ENCODE measurements around the gene MIER2.
"Not testable (repeated sequence)": the region's sequence is repeated elsewhere in the genome, so short reads cannot be mapped to it uniquely, and the experiment has no call there.

The MIER2 gene

GRCh38 chr19:383922-384798 is 39.6 kb upstream of the MIER2 start:
- Mint-ChIP-seq H3K4me1 (peaks cover 24% of the 10 kb centered on the region), H3K27ac (peak overlapping the region in 1 of 2 donors; percentile 88), H3K4me3 (peak overlapping the region; percentile 33 to 63), H3K9me3 (no peaks in the 10 kb centered on the region), H3K27me3 (peaks cover 74% of the 10 kb centered on the region)
- DNase-seq, result no peak
- ATAC-seq, result no peak

- H3K27me3 Mint-ChIP-seq, result peaks cover 70% of the 10 kb centered on the region
- DNase-seq, result no peak
- H3K4me3 Mint-ChIP-seq, result peak overlapping the region; percentile 61 to 63
- H3K9me3 Mint-ChIP-seq, result no peaks in the 10 kb centered on the region
- peaks cover 24% of the 10 kb centered on the region for H3K4me1 Mint-ChIP-seq
- no peak for ATAC-seq
- no peak overlapping the region for H3K27ac Mint-ChIP-seq
Observed at GRCh38 chr19:383040-383439, 38.4 kb upstream of the MIER2 start.

GRCh38 chr19:382578-382977 is 38.0 kb upstream of the MIER2 start:
- H3K4me3 Mint-ChIP-seq, result peak overlapping the region; percentile 43 to 61
- peak in 1 of 2 donors; percentile 59 for DNase-seq
- peak overlapping the region in 1 of 2 donors; percentile 1 for H3K27ac Mint-ChIP-seq
- not testable (repeated sequence) for H3K9me3 Mint-ChIP-seq
- peaks cover 70% of the 10 kb centered on the region for H3K27me3 Mint-ChIP-seq
- ATAC-seq, result peak; percentile 93
- H3K4me1 Mint-ChIP-seq, result peaks cover 29% of the 10 kb centered on the region

- Mint-ChIP-seq H3K27me3 (peaks cover 66% of the 10 kb centered on the region), H3K4me1 (peaks cover 29% of the 10 kb centered on the region), H3K4me3 (peak overlapping the region in 1 of 2 donors; percentile 24)
- not testable (repeated sequence) for DNase-seq, ATAC-seq, H3K27ac Mint-ChIP-seq, H3K9me3 Mint-ChIP-seq
Observed at GRCh38 chr19:381901-382300, 37.3 kb upstream of the MIER2 start.

GRCh38 chr19:380618-381219 is 36.1 kb upstream of the MIER2 start:
- Mint-ChIP-seq H3K27me3 (peaks cover 62% of the 10 kb centered on the region), H3K4me1 (peaks cover 29% of the 10 kb centered on the region)
- ATAC-seq, DNase-seq, H3K4me3 Mint-ChIP-seq, H3K27ac Mint-ChIP-seq, H3K9me3 Mint-ChIP-seq: not testable (repeated sequence)

GRCh38 chr19:379796-380195 is 35.2 kb upstream of the MIER2 start:
- Mint-ChIP-seq H3K27me3 (peaks cover 57% of the 10 kb centered on the region), H3K9me3 (no peaks in the 10 kb centered on the region), H3K27ac (no peak overlapping the region), H3K4me1 (peaks cover 29% of the 10 kb centered on the region), H3K4me3 (no peak overlapping the region)
- no peak for ATAC-seq
- no peak for DNase-seq

GRCh38 chr19:378706-379105 is 34.1 kb upstream of the MIER2 start:
- H3K27me3 Mint-ChIP-seq, result peaks cover 52% of the 10 kb centered on the region

GRCh38 chr19:377801-378581 is 33.4 kb upstream of the MIER2 start:
- H3K9me3 Mint-ChIP-seq, result no peaks in the 10 kb centered on the region
- peaks cover 47% of the 10 kb centered on the region for H3K27me3 Mint-ChIP-seq
- H3K4me3 Mint-ChIP-seq, result no peak overlapping the region
- ATAC-seq, result no peak
- H3K4me1 Mint-ChIP-seq, result peaks cover 12% of the 10 kb centered on the region
- peak overlapping the region in 1 of 2 donors; percentile 90 for H3K27ac Mint-ChIP-seq
- no peak for DNase-seq

More at GRCh38 chr19:378706-379105, 34.1 kb upstream of the MIER2 start:
- ATAC-seq, result no peak
- Mint-ChIP-seq H3K9me3 (no peaks in the 10 kb centered on the region), H3K4me1 (peaks cover 19% of the 10 kb centered on the region), H3K4me3 (no peak overlapping the region), H3K27ac (no peak overlapping the region)
- no peak for DNase-seq

GRCh38 chr19:376111-376470 is 31.5 kb upstream of the MIER2 start:
- H3K27ac Mint-ChIP-seq, result no peak overlapping the region
- no peaks in the 10 kb centered on the region for H3K9me3 Mint-ChIP-seq
- H3K27me3 Mint-ChIP-seq, result peaks cover 61% of the 10 kb centered on the region
- no peak for ATAC-seq
- H3K4me1 Mint-ChIP-seq, result peaks cover 5% of the 10 kb centered on the region
- H3K4me3 Mint-ChIP-seq, result no peak overlapping the region
- DNase-seq, result no peak

GRCh38 chr19:375395-376110 is 31.0 kb upstream of the MIER2 start:
- peaks cover 62% of the 10 kb centered on the region for H3K27me3 Mint-ChIP-seq
- H3K4me1 Mint-ChIP-seq, result peaks cover 5% of the 10 kb centered on the region
- ATAC-seq (no peak), DNase-seq (no peak)
- no peak overlapping the region for H3K4me3 Mint-ChIP-seq
- H3K9me3 Mint-ChIP-seq, result no peaks in the 10 kb centered on the region
- no peak overlapping the region for H3K27ac Mint-ChIP-seq

GRCh38 chr19:374886-375235 is 30.3 kb upstream of the MIER2 start:
- DNase-seq (peak in 1 of 2 donors; percentile 7), ATAC-seq (no peak)
- H3K9me3 Mint-ChIP-seq, result no peaks in the 10 kb centered on the region
- H3K4me3 Mint-ChIP-seq, result no peak overlapping the region
- H3K27ac Mint-ChIP-seq, result no peak overlapping the region
- peaks cover 58% of the 10 kb centered on the region for H3K27me3 Mint-ChIP-seq
- H3K4me1 Mint-ChIP-seq, result peaks cover 5% of the 10 kb centered on the region

- no peak for ATAC-seq
- peaks cover 5% of the 10 kb centered on the region for H3K4me1 Mint-ChIP-seq
Observed at GRCh38 chr19:374183-374885, 29.7 kb upstream of the MIER2 start.

GRCh38 chr19:373391-374182 is 29.0 kb upstream of the MIER2 start:
- no peak for DNase-seq
- Mint-ChIP-seq H3K27me3 (peaks cover 61% of the 10 kb centered on the region), H3K4me3 (no peak overlapping the region), H3K9me3 (no peaks in the 10 kb centered on the region), H3K4me1 (peaks cover 5% of the 10 kb centered on the region), H3K27ac (no peak overlapping the region)
- ATAC-seq, result peak; percentile 14

More at GRCh38 chr19:374183-374885, 29.7 kb upstream of the MIER2 start:
- Mint-ChIP-seq H3K27ac (no peak overlapping the region), H3K9me3 (no peaks in the 10 kb centered on the region), H3K27me3 (peaks cover 58% of the 10 kb centered on the region), H3K4me3 (no peak overlapping the region)
- DNase-seq, result peak in 1 of 2 donors; percentile 7

GRCh38 chr19:372306-372890 is 27.8 kb upstream of the MIER2 start:
- Mint-ChIP-seq H3K9me3 (no peaks in the 10 kb centered on the region), H3K27me3 (peaks cover 62% of the 10 kb centered on the region), H3K27ac (no peak overlapping the region), H3K4me3 (no peak overlapping the region), H3K4me1 (no peaks in the 10 kb centered on the region)
- ATAC-seq, result no peak
- DNase-seq, result no peak

All from stimulated activated naive CD8-positive, alpha-beta T cell treated with anti-CD3 and anti-CD28 coated beads, Interleukin-15, amount 100 ng/mL, for 72 hours (primary cell).